H9 (cell line): ENCODE measurements around the gene IPP. TPM values are rescaled to one million over a fixed set of nuclear protein-coding genes. Genes with fewer than 3 reads are reported as not detected.

ENCODE experiments used
- DNase-seq: peaks from one replicate; pipeline ENCODE4 v3.0.0-alpha.2; 2017
- H2AFZ ChIP-seq: one replicate; pipeline ENCODE4 v1.6.1; 2013; ENCODE audit warnings: mild to moderate bottlenecking, low read length, control low read depth, moderate library complexity
- H2AK5ac ChIP-seq: 2 replicates; pipeline ENCODE4 v1.6.1; 2013; ENCODE audit warnings: low read length, control low read depth, mixed read lengths; ENCODE audit not compliant: insufficient read length
- H2BK120ac ChIP-seq: one replicate; pipeline ENCODE4 v1.6.1; 2013; ENCODE audit warnings: low read depth, mild to moderate bottlenecking, low read length, control low read depth, inconsistent platforms; ENCODE audit not compliant: poor library complexity, severe bottlenecking
- H2BK12ac ChIP-seq: 2 replicates; pipeline ENCODE4 v1.6.1; 2013; ENCODE audit warnings: low read length, control low read depth, mixed read lengths, low read depth; ENCODE audit not compliant: insufficient read length
- H2BK15ac ChIP-seq: 2 replicates; pipeline ENCODE4 v1.6.1; 2013; ENCODE audit warnings: low read depth, low read length, control low read depth
- H2BK20ac ChIP-seq: one replicate; pipeline ENCODE4 v1.6.1; 2013; ENCODE audit warnings: low read depth, mild to moderate bottlenecking, low read length, control low read depth, inconsistent platforms; ENCODE audit not compliant: poor library complexity, severe bottlenecking
- H2BK5ac ChIP-seq: 2 replicates; pipeline ENCODE4 v1.6.1; 2013; ENCODE audit warnings: low read length, control low read depth, mixed read lengths; ENCODE audit not compliant: insufficient read length
- H3K14ac ChIP-seq: 2 replicates; pipeline ENCODE4 v1.6.1; 2013; ENCODE audit warnings: low read length, control low read depth; ENCODE audit not compliant: insufficient read depth
- H3K18ac ChIP-seq: 2 replicates; pipeline ENCODE4 v1.6.1; 2013; ENCODE audit warnings: low read depth, mild to moderate bottlenecking, mixed read lengths, low read length, control low read depth; ENCODE audit not compliant: insufficient read length
- H3K23ac ChIP-seq: 2 replicates; pipeline ENCODE4 v1.6.1; 2013; ENCODE audit warnings: low read length, control low read depth, mixed read lengths, low read depth; ENCODE audit not compliant: insufficient read length
- H3K23me2 ChIP-seq: 2 replicates; pipeline ENCODE4 v1.6.1; 2013; ENCODE audit warnings: low read depth, mild to moderate bottlenecking, mixed read lengths, low read length, control low read depth; ENCODE audit not compliant: insufficient read length, poor library complexity, severe bottlenecking
- H3K27ac ChIP-seq: 2 replicates; pipeline ENCODE4 v1.5.1; 2013; ENCODE audit warnings: low read length, control low read depth, mixed read lengths, low read depth; ENCODE audit not compliant: insufficient read length
- H3K27me3 ChIP-seq: 2 replicates; pipeline ENCODE4 v1.6.1; 2013; ENCODE audit warnings: low read length, control low read depth, inconsistent platforms; ENCODE audit not compliant: insufficient read depth
- H3K4ac ChIP-seq: 2 replicates; pipeline ENCODE4 v1.6.1; 2013; ENCODE audit warnings: low read depth, mild to moderate bottlenecking, control low read depth, inconsistent platforms, low read length, moderate library complexity
- H3K4me1 ChIP-seq: 2 replicates; pipeline ENCODE4 v1.6.1; 2013; ENCODE audit warnings: low read length, control low read depth, inconsistent platforms; ENCODE audit not compliant: insufficient read depth
- H3K4me2 ChIP-seq: 2 replicates; pipeline ENCODE4 v1.6.1; 2013; ENCODE audit warnings: low read length, control low read depth, mixed read lengths; ENCODE audit not compliant: insufficient read length, insufficient read depth
- H3K56ac ChIP-seq: 2 replicates; pipeline ENCODE4 v1.6.1; 2013; ENCODE audit warnings: low read depth, mild to moderate bottlenecking, mixed read lengths, low read length, control low read depth; ENCODE audit not compliant: insufficient read length
- H3K79me1 ChIP-seq: 2 replicates; pipeline ENCODE4 v1.6.1; 2013; ENCODE audit warnings: low read depth, mild to moderate bottlenecking, moderate library complexity, low read length, control low read depth, inconsistent platforms; ENCODE audit not compliant: insufficient read depth, poor library complexity, severe bottlenecking
- H3K79me2 ChIP-seq: 2 replicates; pipeline ENCODE4 v1.6.1; 2013; ENCODE audit warnings: low read length, control low read depth, inconsistent platforms; ENCODE audit not compliant: insufficient read depth
- H3K9ac ChIP-seq: 2 replicates; pipeline ENCODE4 v1.6.1; 2013; ENCODE audit warnings: low read length, control low read depth, mixed read lengths; ENCODE audit not compliant: insufficient read length; ENCODE audit errors: extremely low read depth
- H3K9me3 ChIP-seq: one replicate; pipeline ENCODE4 v1.6.1; 2013; ENCODE audit warnings: low read depth, low read length, inconsistent platforms; ENCODE audit not compliant: control insufficient read depth
- H3T11ph ChIP-seq: one replicate; pipeline ENCODE4 v1.6.1; 2013; ENCODE audit warnings: mild to moderate bottlenecking, low read length, control low read depth, inconsistent platforms
- H4K20me1 ChIP-seq: one replicate; pipeline ENCODE4 v1.6.1; 2013; ENCODE audit not compliant: control insufficient read depth, insufficient read length, insufficient read depth
- H4K5ac ChIP-seq: 2 replicates; pipeline ENCODE4 v1.6.1; 2013; ENCODE audit warnings: low read depth, mild to moderate bottlenecking, mixed read lengths, low read length, control low read depth; ENCODE audit not compliant: insufficient read length
- H4K8ac ChIP-seq: replicated peaks from 2 replicates; pipeline ENCODE4 v1.6.1; 2013; ENCODE audit warnings: low read length, control low read depth, mixed read lengths, low read depth; ENCODE audit not compliant: insufficient read length
- H4K91ac ChIP-seq: 2 replicates; pipeline ENCODE4 v1.6.1; 2013; ENCODE audit warnings: low read depth, mild to moderate bottlenecking, moderate library complexity, mixed read lengths, low read length, control low read depth; ENCODE audit not compliant: insufficient read length
- H3K27ac Mint-ChIP-seq, 3 experiments: 2 replicates in 2 of 3; 3 replicates in 1 of 3; pipeline ENCODE4 v1.8.0; 2020 to 2021; ENCODE audit warnings: mixed read lengths in 3 of 3, mild to moderate bottlenecking in 1 of 3, moderate library complexity in 1 of 3
- H3K27me3 Mint-ChIP-seq: 2 replicates; pipeline ENCODE4 v1.8.0; 2021; ENCODE audit warnings: low read depth, mild to moderate bottlenecking, moderate library complexity, mixed read lengths
- H3K36me3 Mint-ChIP-seq, 3 experiments: 2 replicates in 2 of 3; 3 replicates in 1 of 3; pipeline ENCODE4 v1.8.0; 2020 to 2021; ENCODE audit warnings: low read depth in 3 of 3, mixed read lengths in 3 of 3; ENCODE audit not compliant: insufficient read depth in 1 of 3
- H3K4me1 Mint-ChIP-seq, 2 experiments: 2 replicates each; pipeline ENCODE4 v1.8.0; 2020; ENCODE audit warnings: mixed read lengths in 2 of 2
- H3K4me3 Mint-ChIP-seq, 2 experiments: 2 replicates in 1 of 2; 3 replicates in 1 of 2; pipeline ENCODE4 v1.8.0; 2020 to 2021; ENCODE audit warnings: mild to moderate bottlenecking in 2 of 2, mixed read lengths in 2 of 2, moderate library complexity in 1 of 2
- H3K9me3 Mint-ChIP-seq, 2 experiments: 2 replicates in 1 of 2; 3 replicates in 1 of 2; pipeline ENCODE4 v1.8.0; 2020; ENCODE audit warnings: mild to moderate bottlenecking in 2 of 2, mixed read lengths in 2 of 2, moderate library complexity in 1 of 2
- CTCF ChIP-seq: fragments of 200-600 bp; sonication (generic); conservative IDR thresholded peaks from 3 replicates; pipeline ENCODE4 v1.8.0; 2021; ENCODE audit warnings: antibody characterized with exemption, mild to moderate bottlenecking
- WGBS: extraction: QIAGEN DNeasy Blood & Tissue Kit; methylation state at CpG from one replicate; pipeline ENCODE4 v1.1.7; 2013; ENCODE audit warnings: missing lambda C conversion rate, low lambda C conversion rate, mixed read lengths; ENCODE audit not compliant: insufficient read length; ENCODE audit errors: extremely low coverage; 5-methylcytosine and 5-hydroxymethylcytosine counted together
- total RNA-seq: library from RNA; stranded (reverse); gene quantifications from 2 replicates; pipeline ENCODE4 v1.2.1, GENCODE V29; 2021

The IPP gene
- total RNA-seq, 1 experiment from 2014 or later = 6.3 TPM

GRCh38 chr1:45793942-45794604 lies 43.6 kb upstream of the IPP start:
- Histone ChIP-seq H2BK20ac (no peak overlapping the region), H3K18ac (no peak overlapping the region), H2AK5ac (no peak overlapping the region), H3K23ac (no peak overlapping the region), H3K14ac (no peak overlapping the region), H4K5ac (no peak overlapping the region), H3K23me2 (no peaks in the 10 kb centered on the region), H3K4me1 (no peaks in the 10 kb centered on the region), H4K91ac (no peak overlapping the region), H2BK15ac (no peak overlapping the region), H2BK5ac (no peak overlapping the region), H2AFZ (no peak overlapping the region), H2BK120ac (no peak overlapping the region), H3K9me3 (no peaks in the 10 kb centered on the region), H3K27ac (no peak overlapping the region), H3K79me1 (no peaks in the 10 kb centered on the region), H3K79me2 (no peaks in the 10 kb centered on the region), H4K8ac (no peak overlapping the region), H3K4ac (no peak overlapping the region), H4K20me1 (no peaks in the 10 kb centered on the region), H3K9ac (no peak overlapping the region), H3T11ph (no peak overlapping the region), H2BK12ac (no peak overlapping the region), H3K56ac (no peak overlapping the region), H3K27me3 (no peaks in the 10 kb centered on the region), H3K4me2 (no peak overlapping the region)
- H3K4me1 Mint-ChIP-seq = peaks cover 6 to 13% of the 10 kb centered on the region in 2 experiments
- no CpG with 5 or more reads among the region's 7 CpGs for WGBS
- peaks cover 35% of the 10 kb centered on the region for H3K27me3 Mint-ChIP-seq
- no peaks in the 10 kb centered on the region for H3K36me3 Mint-ChIP-seq
- no peak overlapping the region for H3K4me3 Mint-ChIP-seq
- no peak for DNase-seq
- TF ChIP-seq CTCF = no peak
- no peaks in the 10 kb centered on the region for H3K9me3 Mint-ChIP-seq
- H3K27ac Mint-ChIP-seq = no peak overlapping the region
